WTC11 (cell line): ENCODE results near the gene SMG7. TPM values are rescaled to one million over a fixed set of nuclear protein-coding genes. Genes with fewer than 3 reads are reported as not detected.

Experiments
- ATAC-seq: fragments of 200-7000 bp; cut with Tn5 transposase; 2 replicates; pipeline ENCODE4 v1.10.0; 2021; ENCODE audit warnings: mild to moderate bottlenecking, moderate library complexity
- CTCF ChIA-PET: fragments of 300-600 bp; sonication (Branson Sonifier 250); formaldehyde crosslinking; loops from one replicate; lab custom pipeline; 2021; ENCODE audit warnings: antibody characterized with exemption; lab: Charles Lee
- POLR2A ChIA-PET: fragments of 350-600 bp; sonication (Branson Sonifier 250); formaldehyde crosslinking; loops from one replicate; lab custom pipeline; 2021; ENCODE audit warnings: antibody characterized with exemption; lab: Charles Lee
- DNase-seq: peaks from one replicate; pipeline ENCODE4 v3.0.0; 2021; ENCODE audit warnings: low spot score
- H3K27ac Mint-ChIP-seq: 2 replicates; pipeline ENCODE4 v1.8.0; 2021; ENCODE audit warnings: mixed read lengths
- H3K27me3 Mint-ChIP-seq: 2 replicates; pipeline ENCODE4 v1.8.0; 2021; ENCODE audit warnings: low read depth, mild to moderate bottlenecking, moderate library complexity, mixed read lengths
- H3K36me3 Mint-ChIP-seq: 2 replicates; pipeline ENCODE4 v1.8.0; 2021; ENCODE audit warnings: mixed read lengths
- H3K4me1 Mint-ChIP-seq: 2 replicates; pipeline ENCODE4 v1.8.0; 2022; ENCODE audit warnings: mixed read lengths
- H3K4me3 Mint-ChIP-seq: 2 replicates; pipeline ENCODE4 v1.8.0; 2021; ENCODE audit warnings: mild to moderate bottlenecking, moderate library complexity, mixed read lengths
- H3K9me3 Mint-ChIP-seq: 2 replicates; pipeline ENCODE4 v1.8.0; 2021; ENCODE audit warnings: mixed read lengths
- ATF2 ChIP-seq: sonication (generic); formaldehyde crosslinking; IDR thresholded peaks from 2 replicates; pipeline ENCODE4 v1.8.1; 2022; ENCODE audit warnings: low read depth, missing genetic modification reagents, borderline replicate concordance
- CBFB ChIP-seq: sonication (generic); formaldehyde crosslinking; IDR thresholded peaks from 2 replicates; pipeline ENCODE4 v1.8.1; 2022; ENCODE audit warnings: mild to moderate bottlenecking, low read depth, missing genetic modification reagents
- CREB1 ChIP-seq: sonication (generic); formaldehyde crosslinking; IDR thresholded peaks from 2 replicates; pipeline ENCODE4 v1.8.0; 2023; ENCODE audit warnings: mild to moderate bottlenecking, missing genetic modification reagents
- CTCF ChIP-seq: fragments of 200-600 bp; IDR thresholded peaks from 2 replicates; pipeline ENCODE4 v1.8.0; 2022; ENCODE audit warnings: antibody characterized with exemption
- FOXP1 ChIP-seq: sonication (generic); formaldehyde crosslinking; IDR thresholded peaks from 2 replicates; pipeline ENCODE4 v1.8.0; 2022; ENCODE audit warnings: missing genetic modification reagents, mild to moderate bottlenecking, moderate library complexity, borderline replicate concordance
- FOXP4 ChIP-seq: sonication (generic); formaldehyde crosslinking; IDR thresholded peaks from 2 replicates; pipeline ENCODE4 v1.8.0; 2022; ENCODE audit warnings: mild to moderate bottlenecking, missing genetic modification reagents
- HMGA2 ChIP-seq: fragments of 250-450 bp; sonication (Bioruptor Pico); IDR thresholded peaks from 2 replicates; pipeline ENCODE4 v1.4.0; 2021; ENCODE audit warnings: mild to moderate bottlenecking, moderate library complexity
- KAT7 ChIP-seq: sonication (generic); formaldehyde crosslinking; IDR thresholded peaks from 2 replicates; pipeline ENCODE4 v1.8.1; 2023; ENCODE audit warnings: missing genetic modification reagents, mild to moderate bottlenecking, borderline replicate concordance
- NR2C2 ChIP-seq: sonication (generic); formaldehyde crosslinking; IDR thresholded peaks from 2 replicates; pipeline ENCODE4 v1.8.0; 2022; ENCODE audit warnings: mild to moderate bottlenecking, missing genetic modification reagents
- OVOL2 ChIP-seq: fragments of 250-450 bp; sonication (Bioruptor Pico); IDR thresholded peaks from 2 replicates; pipeline ENCODE4 v1.9.0; 2021; ENCODE audit warnings: mild to moderate bottlenecking, borderline replicate concordance
- PREB ChIP-seq: sonication (generic); formaldehyde crosslinking; IDR thresholded peaks from 2 replicates; pipeline ENCODE4 v1.8.1; 2022; ENCODE audit warnings: mild to moderate bottlenecking, missing genetic modification reagents, moderate library complexity, borderline replicate concordance
- RELA ChIP-seq: sonication (generic); formaldehyde crosslinking; IDR thresholded peaks from 2 replicates; pipeline ENCODE4 v1.8.1; 2022; ENCODE audit warnings: missing genetic modification reagents, mild to moderate bottlenecking, borderline replicate concordance
- SMAD4 ChIP-seq: sonication (generic); formaldehyde crosslinking; IDR thresholded peaks from 2 replicates; pipeline ENCODE4 v1.8.0; 2022; ENCODE audit warnings: mild to moderate bottlenecking, missing genetic modification reagents
- SOX15 ChIP-seq: fragments of 250-450 bp; sonication (Bioruptor Pico); IDR thresholded peaks from 2 replicates; pipeline ENCODE4 v1.9.0; 2021; ENCODE audit warnings: mild to moderate bottlenecking
- USF2 ChIP-seq: sonication (generic); formaldehyde crosslinking; IDR thresholded peaks from 2 replicates; pipeline ENCODE4 v1.8.1; 2023; ENCODE audit warnings: mild to moderate bottlenecking, missing genetic modification reagents, moderate library complexity
- ZNF138 ChIP-seq: sonication (generic); formaldehyde crosslinking; conservative IDR thresholded peaks from 2 replicates; pipeline ENCODE4 v1.8.1; 2022; ENCODE audit warnings: mild to moderate bottlenecking, moderate library complexity, missing genetic modification reagents
- ZNF219 ChIP-seq: sonication (generic); formaldehyde crosslinking; IDR thresholded peaks from 2 replicates; pipeline ENCODE4 v1.8.0; 2023; ENCODE audit warnings: missing genetic modification reagents, mild to moderate bottlenecking, borderline replicate concordance
- ZNF232 ChIP-seq: sonication (generic); formaldehyde crosslinking; IDR thresholded peaks from 2 replicates; pipeline ENCODE4 v1.8.0; 2022; ENCODE audit warnings: mild to moderate bottlenecking, missing genetic modification reagents
- ZNF317 ChIP-seq: sonication (generic); formaldehyde crosslinking; IDR thresholded peaks from 2 replicates; pipeline ENCODE4 v1.8.1; 2023; ENCODE audit warnings: low read depth, mild to moderate bottlenecking, moderate library complexity, missing genetic modification reagents, borderline replicate concordance
- ZNF532 ChIP-seq: fragments of 250-450 bp; sonication (Bioruptor Pico); IDR thresholded peaks from 2 replicates; pipeline ENCODE4 v1.9.0; 2021; ENCODE audit warnings: mild to moderate bottlenecking, borderline replicate concordance
- ZNF671 ChIP-seq: fragments of 250-450 bp; sonication (Bioruptor Pico); IDR thresholded peaks from 2 replicates; pipeline ENCODE4 v1.8.0; 2021; ENCODE audit warnings: mild to moderate bottlenecking
- total RNA-seq: library from RNA; stranded (reverse); gene quantifications from 3 replicates; pipeline ENCODE4 v1.2.3, GENCODE V29; 2021

SMG7 gene
- total RNA-seq, 1 experiment from 2014 or later: 57.8 TPM

GRCh38 chr1:183588827-183589226 is 116.5 kb downstream of the SMG7 start:
- no peak overlapping the region for H3K27ac Mint-ChIP-seq
- POLR2A ChIA-PET: no interaction called here
- no peak for ATAC-seq
- no peaks in the 10 kb centered on the region for H3K27me3 Mint-ChIP-seq
- no peaks in the 10 kb centered on the region for H3K36me3 Mint-ChIP-seq
- H3K9me3 Mint-ChIP-seq: no peaks in the 10 kb centered on the region
- peaks cover 39% of the 10 kb centered on the region for H3K4me1 Mint-ChIP-seq
- TF ChIP-seq FOXP1 (CRISPR knock-in tag) (no peak), ZNF138 (CRISPR knock-in tag) (no peak), USF2 (CRISPR knock-in tag) (no peak), ZNF671 (CRISPR knock-in tag) (no peak), ZNF532 (no peak), ZNF317 (CRISPR knock-in tag) (no peak), FOXP4 (CRISPR knock-in tag) (no peak), SMAD4 (CRISPR knock-in tag) (no peak), OVOL2 (CRISPR knock-in tag) (no peak), SOX15 (CRISPR knock-in tag) (no peak)
- TF ChIP-seq, all 79 proteins: peak for 0
- DNase-seq: no peak
- no peak overlapping the region for H3K4me3 Mint-ChIP-seq
- CTCF ChIA-PET: no interaction called here

- DNase-seq (no peak), ATAC-seq (no peak)
- Mint-ChIP-seq H3K9me3 (no peaks in the 10 kb centered on the region), H3K27ac (no peak overlapping the region), H3K4me1 (peaks cover 39% of the 10 kb centered on the region), H3K36me3 (no peaks in the 10 kb centered on the region), H3K27me3 (no peaks in the 10 kb centered on the region), H3K4me3 (no peak overlapping the region)
- POLR2A ChIA-PET: no interaction called here
- CTCF ChIA-PET: no interaction called here
- TF ChIP-seq PREB (CRISPR knock-in tag) (no peak), KAT7 (no peak), ZNF219 (CRISPR knock-in tag) (no peak), HMGA2 (no peak), CTCF (no peak), CBFB (CRISPR knock-in tag) (no peak), ATF2 (CRISPR knock-in tag) (no peak), SMAD4 (CRISPR knock-in tag) (no peak), NR2C2 (CRISPR knock-in tag) (no peak), USF2 (CRISPR knock-in tag) (no peak), ZNF138 (CRISPR knock-in tag) (no peak), CREB1 (no peak), RELA (CRISPR knock-in tag) (no peak), ZNF232 (CRISPR knock-in tag) (no peak)
Measured at GRCh38 chr1:183589384-183589783, 117.1 kb downstream of the SMG7 start.
